IMR-90 (cell line): ENCODE measurements around the gene AKNA. TPM values are rescaled to one million over a fixed set of nuclear protein-coding genes. Genes with fewer than 3 reads are reported as not detected.

ENCODE experiments used
- ATAC-seq: fragments of 200-7000 bp; cut with Tn5 transposase; 2 replicates; pipeline ENCODE4 v1.9.1; 2020; ENCODE audit warnings: low read depth, mild to moderate bottlenecking, moderate library complexity
- BruUV-seq: library from RNA; stranded (reverse); fragments of 400-500 nt; replicated peaks from 2 replicates; lab custom pipeline; 2021; lab: Mats Ljungman, UMichigan
- CTCF ChIA-PET: fragments of 300-600 bp; formaldehyde crosslinking; extraction: SDS; loops from one replicate; lab custom pipeline; 2021; ENCODE audit warnings: antibody characterized with exemption; lab: Yijun Ruan, JAX
- POLR2A ChIA-PET: fragments of 300-600 bp; sonication (Branson Sonifier 250); formaldehyde crosslinking; loops from one replicate; lab custom pipeline; 2022; ENCODE audit warnings: antibody characterized with exemption; ENCODE audit not compliant: unreplicated experiment; lab: Charles Lee
- DNase-seq: peaks from one replicate; pipeline ENCODE4 v3.0.0; 2013
- H2AFZ ChIP-seq: replicated peaks from 2 replicates; pipeline ENCODE3; 2013; ENCODE audit warnings: low read length, mild to moderate bottlenecking; ENCODE audit not compliant: poor library complexity
- H2AK5ac ChIP-seq: 2 replicates; pipeline ENCODE4 v1.6.1; 2013; ENCODE audit warnings: low read depth, low read length, inconsistent platforms
- H2AK9ac ChIP-seq: replicated peaks from 2 replicates; pipeline ENCODE3; 2013; ENCODE audit warnings: mild to moderate bottlenecking, low read depth, low read length, moderate library complexity; ENCODE audit not compliant: poor library complexity
- H2BK120ac ChIP-seq: 2 replicates; pipeline ENCODE4 v1.6.1; 2013; ENCODE audit warnings: low read depth, low read length, inconsistent platforms
- H2BK15ac ChIP-seq: 3 replicates; pipeline ENCODE4 v1.6.1; 2013; ENCODE audit warnings: low read depth, low read length, inconsistent platforms
- H2BK20ac ChIP-seq: 2 replicates; pipeline ENCODE4 v1.6.1; 2013; ENCODE audit warnings: low read depth, mild to moderate bottlenecking, inconsistent platforms, low read length, moderate library complexity
- H2BK5ac ChIP-seq: 2 replicates; pipeline ENCODE4 v1.6.1; 2013; ENCODE audit warnings: mild to moderate bottlenecking, low read depth, low read length, inconsistent platforms; ENCODE audit not compliant: poor library complexity, severe bottlenecking
- H3K14ac ChIP-seq: replicated peaks from 2 replicates; pipeline ENCODE4 v1.6.1; 2013; ENCODE audit warnings: low read depth, low read length, inconsistent platforms
- H3K18ac ChIP-seq: 2 replicates; pipeline ENCODE4 v1.6.1; 2013; ENCODE audit warnings: low read depth, low read length, control low read depth
- H3K23ac ChIP-seq: 2 replicates; pipeline ENCODE4 v1.6.1; 2013; ENCODE audit warnings: low read depth, low read length, inconsistent platforms
- H3K27ac ChIP-seq: 2 replicates; pipeline ENCODE4 v1.5.1; 2013; ENCODE audit warnings: mild to moderate bottlenecking, control low read depth, low read length; ENCODE audit not compliant: insufficient read depth
- H3K27me3 ChIP-seq: 2 replicates; pipeline ENCODE4 v1.6.1; 2013; ENCODE audit warnings: low read length; ENCODE audit not compliant: control insufficient read depth, insufficient read depth
- H3K36me3 ChIP-seq: 2 replicates; pipeline ENCODE4 v1.6.1; 2013; ENCODE audit warnings: low read length, mixed read lengths; ENCODE audit not compliant: control insufficient read depth, insufficient read depth
- H3K4ac ChIP-seq: 2 replicates; pipeline ENCODE4 v1.6.1; 2013; ENCODE audit warnings: low read depth, low read length, inconsistent platforms
- H3K4me1 ChIP-seq: 2 replicates; pipeline ENCODE4 v1.6.1; 2013; ENCODE audit warnings: low read length, mixed read lengths; ENCODE audit not compliant: control insufficient read depth, insufficient read depth
- H3K4me2 ChIP-seq: 2 replicates; pipeline ENCODE4 v1.6.1; 2013; ENCODE audit warnings: low read depth, mild to moderate bottlenecking, control low read depth, low read length, moderate library complexity
- H3K4me3 ChIP-seq: 2 replicates; pipeline ENCODE4 v1.5.1; 2013; ENCODE audit warnings: low read depth, mild to moderate bottlenecking, control low read depth, low read length, moderate library complexity; ENCODE audit not compliant: insufficient read depth
- H3K56ac ChIP-seq: 2 replicates; pipeline ENCODE4 v1.6.1; 2013; ENCODE audit warnings: low read length, inconsistent platforms; ENCODE audit not compliant: insufficient read depth; ENCODE audit errors: extremely low read depth
- H3K79me1 ChIP-seq, 2 experiments: 2 replicates each; pipeline ENCODE4 v1.6.1; 2013; ENCODE audit warnings: low read length in 2 of 2, inconsistent platforms in 1 of 2, low read depth in 1 of 2
- H3K9ac ChIP-seq: 2 replicates; pipeline ENCODE4 v1.6.1; 2013; ENCODE audit warnings: low read depth, low read length, control low read depth
- H3K9me1 ChIP-seq: 2 replicates; pipeline ENCODE4 v1.6.1; 2013; ENCODE audit warnings: low read length, inconsistent platforms; ENCODE audit not compliant: insufficient read depth
- H3K9me3 ChIP-seq: 2 replicates; pipeline ENCODE4 v1.6.1; 2013; ENCODE audit warnings: low read length; ENCODE audit not compliant: control insufficient read depth, insufficient read depth
- H4K20me1 ChIP-seq: 2 replicates; pipeline ENCODE4 v1.6.1; 2013; ENCODE audit warnings: low read length, inconsistent platforms; ENCODE audit not compliant: insufficient read depth
- H4K5ac ChIP-seq: 2 replicates; pipeline ENCODE4 v1.6.1; 2013; ENCODE audit warnings: mild to moderate bottlenecking, low read depth, low read length, control low read depth
- H4K8ac ChIP-seq, 2 experiments: 2 replicates each; pipeline ENCODE4 v1.6.1; 2013; ENCODE audit warnings: low read depth in 2 of 2, low read length in 2 of 2, control low read depth in 1 of 2, inconsistent platforms in 1 of 2
- H4K91ac ChIP-seq: 2 replicates; pipeline ENCODE4 v1.6.1; 2013; ENCODE audit warnings: low read depth, low read length, inconsistent platforms; ENCODE audit not compliant: insufficient read depth
- BHLHE40 ChIP-seq: fragments of 150-350 bp; IDR thresholded peaks from 2 replicates; pipeline ENCODE4 v1.6.1; 2016; ENCODE audit warnings: mild to moderate bottlenecking, low read depth, low read length
- CHD1 ChIP-seq: IDR thresholded peaks from 2 replicates; pipeline ENCODE4 v1.6.1; 2012; ENCODE audit warnings: low read depth, low read length, improper control_type of control experiment
- FOS ChIP-seq: fragments of 150-350 bp; IDR thresholded peaks from 2 replicates; pipeline ENCODE4 v1.6.1; 2016; ENCODE audit warnings: low read depth, low read length
- MAFK ChIP-seq: IDR thresholded peaks from 2 replicates; pipeline ENCODE4 v1.6.1; 2012; ENCODE audit warnings: low read depth, low read length, improper control_type of control experiment
- MAZ ChIP-seq: IDR thresholded peaks from 2 replicates; pipeline ENCODE4 v1.6.1; 2012; ENCODE audit warnings: low read depth, mild to moderate bottlenecking, low read length, improper control_type of control experiment, moderate library complexity, borderline replicate concordance
- MXI1 ChIP-seq: IDR thresholded peaks from 2 replicates; pipeline ENCODE4 v1.6.1; 2012; ENCODE audit warnings: low read depth, mild to moderate bottlenecking, low read length, moderate library complexity, borderline replicate concordance
- NFE2L2 ChIP-seq: fragments of 150-350 bp; IDR thresholded peaks from 2 replicates; pipeline ENCODE4 v1.6.1; 2016; ENCODE audit warnings: low read depth, mild to moderate bottlenecking, low read length
- POLR2A ChIP-seq: IDR thresholded peaks from 2 replicates; pipeline ENCODE4 v1.6.1; 2012; ENCODE audit warnings: mild to moderate bottlenecking, low read depth, low read length
- RAD21 ChIP-seq: IDR thresholded peaks from 2 replicates; pipeline ENCODE4 v1.6.1; 2012; ENCODE audit warnings: low read length, improper control_type of control experiment
- RCOR1 ChIP-seq: IDR thresholded peaks from 2 replicates; pipeline ENCODE4 v1.6.1; 2012; ENCODE audit warnings: mild to moderate bottlenecking, low read length, improper control_type of control experiment; ENCODE audit not compliant: insufficient replicate concordance
- RFX5 ChIP-seq: IDR thresholded peaks from 2 replicates; pipeline ENCODE4 v1.8.0; 2012; ENCODE audit warnings: low read depth, mild to moderate bottlenecking, low read length, moderate library complexity
- SMC3 ChIP-seq: fragments of 150-350 bp; IDR thresholded peaks from 2 replicates; pipeline ENCODE4 v1.6.1; 2016; ENCODE audit warnings: low read depth, mild to moderate bottlenecking, antibody characterized with exemption, low read length, moderate library complexity
- WGBS, 2 experiments: methylation state at CpG; one replicate each; pipeline versions ENCODE4 v1.1.5 to v1.1.7; 2013; ENCODE audit warnings: missing lambda C conversion rate in 2 of 2; ENCODE audit not compliant: insufficient read length in 1 of 2; ENCODE audit errors: extremely low coverage in 2 of 2; 5-methylcytosine and 5-hydroxymethylcytosine counted together
- dilution Hi-C: fragments of 300-500 bp; cut with HindIII; formaldehyde crosslinking; loops from one replicate; pipeline ENCODE4 v1.14.3; 2018; ENCODE audit warnings: low sequenced_read_pairs; ENCODE audit not compliant: unreplicated experiment
- in situ Hi-C: fragments of 300-500 bp; cut with MboI; formaldehyde crosslinking; loops from 3 replicates; pipeline ENCODE4 v1.14.3; 2019; ENCODE audit warnings: low sequenced_read_pairs, inconsistent platforms, mixed read lengths
- intact Hi-C: fragments of 100-400 bp; cut with micrococcal nuclease; formaldehyde crosslinking; loops from 2 replicates; pipeline ENCODE4 v1.10.0; 2022
- polyA plus RNA-seq, 3 experiments: library from polyadenylated mRNA; depleted of rRNA; stranded (reverse); fragments of >200 nt; gene quantifications; 2 replicates each; pipeline ENCODE4 v1.2.3, GENCODE V29; 2012; ENCODE audit warnings: low replicate concordance in 1 of 3
- total RNA-seq: library from RNA; depleted of rRNA; stranded (reverse); fragments of >200 nt; gene quantifications from 2 replicates; pipeline ENCODE4 v1.2.3, GENCODE V29; 2012
- TF ChIP-seq, protein P1 (sequence below): fragments of 150-350 bp; IDR thresholded peaks from 2 replicates; pipeline ENCODE4 v1.6.1; 2017; ENCODE audit warnings: mild to moderate bottlenecking, antibody characterized with exemption, low read length, low read depth
- TF ChIP-seq, protein P2 (sequence below): conservative IDR thresholded peaks from 2 replicates; pipeline ENCODE4 v1.5.1; 2012; ENCODE audit warnings: mild to moderate bottlenecking, low read depth, low read length, improper control_type of control experiment

The AKNA gene
- total and polyA plus RNA-seq, 2 of the 4 experiments (the other 2 are of a cell fraction): 2.7 to 7.3 TPM

DNA sequence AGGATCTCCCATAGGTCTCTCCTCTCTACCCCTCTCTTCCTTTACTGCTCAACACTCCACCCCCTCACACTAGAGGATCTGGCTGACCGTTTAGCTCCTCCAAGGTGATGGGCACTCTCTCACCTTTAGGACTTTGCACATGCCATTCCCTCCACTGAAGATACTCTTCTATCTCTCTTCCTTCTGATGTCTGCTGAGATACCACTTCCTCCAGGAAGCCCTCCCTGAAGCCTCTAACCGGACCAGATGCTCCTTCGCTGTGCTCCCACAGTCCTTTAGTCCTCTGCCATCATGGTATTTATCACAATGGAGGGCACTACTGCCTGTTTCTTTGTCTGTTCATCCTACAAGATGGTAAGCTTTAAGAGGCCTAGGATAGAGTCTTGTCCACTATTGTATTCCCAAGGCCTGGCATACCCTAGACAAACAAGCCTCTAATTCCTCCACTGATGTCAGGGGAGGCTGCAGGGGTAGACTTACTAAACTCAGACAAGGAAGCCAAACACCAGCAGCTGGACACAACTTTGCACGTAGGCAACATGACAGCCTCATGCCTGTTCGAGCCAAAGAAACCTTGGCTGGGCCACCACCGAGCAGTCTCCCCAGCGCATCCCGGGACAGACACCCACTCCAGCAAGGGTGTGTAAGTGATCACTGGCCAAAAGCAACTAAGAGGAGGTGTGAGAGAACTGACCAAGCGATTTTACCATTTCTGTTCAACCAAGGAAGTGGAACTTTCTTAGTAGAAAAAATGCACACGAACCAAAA is 37.9 kb downstream of the AKNA start:
- intact Hi-C loops (no loop called here), dilution Hi-C loops (no loop called here), in situ Hi-C loops (no loop called here)
- H2BK120ac ChIP-seq: peak overlapping the region; percentile 91
- peak overlapping the region; percentile 45; the same call in 1 of the 2 replicates for H3K27ac ChIP-seq
- no peak overlapping the region for H4K5ac ChIP-seq
- H3K9me1 ChIP-seq: peaks cover 18% of the 10 kb centered on the region
- peak overlapping the region; percentile 80 for H3K14ac ChIP-seq
- peak overlapping the region; percentile 93 for H2AK5ac ChIP-seq
- POLR2A ChIA-PET: interaction anchor here (0.6 kb wide), 1 partner anchor 238 kb away, joined by 4 read pairs; the partner anchor contains the start of gene ATP6V1G1
- peaks cover 0 to 12% of the 10 kb centered on the region in 2 experiments; a peak in 1 of 4 replicates for H3K79me1 ChIP-seq
- no peak overlapping the region for H3K4me3 ChIP-seq
- no peak for DNase-seq
- 94% methylated on average over 3 of the region's 10 CpGs; no CpG with 5 or more reads in 1 of the 2 experiments for WGBS, 2 experiments
- peak overlapping the region; percentile 68; the same call in 2 of the 3 replicates for H2BK15ac ChIP-seq
- no peak overlapping the region for H3K9ac ChIP-seq
- peaks cover 13% of the 10 kb centered on the region for H3K4me1 ChIP-seq
- peak overlapping the region; percentile 84 for H3K4ac ChIP-seq
- peak overlapping the region; percentile 88 for H2AK9ac ChIP-seq
- no peak overlapping the region; the same call in 1 of the 2 replicates for H3K56ac ChIP-seq
- ATAC-seq: no peak
- no peak overlapping the region for H3K18ac ChIP-seq
- peak overlapping the region; percentile 77 for H3K23ac ChIP-seq
- peak overlapping the region; percentile 94 for H2BK20ac ChIP-seq
- H4K8ac ChIP-seq: peak overlapping the region; percentile 21 to 74; a peak in 3 of 4 replicates
- peak overlapping the region; percentile 8 for H2AFZ ChIP-seq
- BruUV-seq: no TSS peak
- H4K20me1 ChIP-seq: peaks cover 7% of the 10 kb centered on the region; the same call in 1 of the 2 replicates
- H3K36me3 ChIP-seq: peaks cover 47% of the 10 kb centered on the region
- no peaks in the 10 kb centered on the region for H3K27me3 ChIP-seq
- CTCF ChIA-PET: no interaction called here
- H3K9me3 ChIP-seq: no peaks in the 10 kb centered on the region
- H3K4me2 ChIP-seq: no peak overlapping the region
- H4K91ac ChIP-seq: peak overlapping the region; percentile 88
- peak overlapping the region; percentile 39 for H2BK5ac ChIP-seq
- TF ChIP-seq SMC3 (no peak), RCOR1 (no peak), CHD1 (no peak), POLR2A (no peak), RFX5 (no peak), MAZ (no peak), BHLHE40 (no peak), RAD21 (no peak), MAFK (no peak), NFE2L2 (no peak), FOS (no peak), MXI1 (no peak)
- TF ChIP-seq, protein P1, sequence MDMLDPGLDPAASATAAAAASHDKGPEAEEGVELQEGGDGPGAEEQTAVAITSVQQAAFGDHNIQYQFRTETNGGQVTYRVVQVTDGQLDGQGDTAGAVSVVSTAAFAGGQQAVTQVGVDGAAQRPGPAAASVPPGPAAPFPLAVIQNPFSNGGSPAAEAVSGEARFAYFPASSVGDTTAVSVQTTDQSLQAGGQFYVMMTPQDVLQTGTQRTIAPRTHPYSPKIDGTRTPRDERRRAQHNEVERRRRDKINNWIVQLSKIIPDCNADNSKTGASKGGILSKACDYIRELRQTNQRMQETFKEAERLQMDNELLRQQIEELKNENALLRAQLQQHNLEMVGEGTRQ: no peak
- TF ChIP-seq, protein P2, sequence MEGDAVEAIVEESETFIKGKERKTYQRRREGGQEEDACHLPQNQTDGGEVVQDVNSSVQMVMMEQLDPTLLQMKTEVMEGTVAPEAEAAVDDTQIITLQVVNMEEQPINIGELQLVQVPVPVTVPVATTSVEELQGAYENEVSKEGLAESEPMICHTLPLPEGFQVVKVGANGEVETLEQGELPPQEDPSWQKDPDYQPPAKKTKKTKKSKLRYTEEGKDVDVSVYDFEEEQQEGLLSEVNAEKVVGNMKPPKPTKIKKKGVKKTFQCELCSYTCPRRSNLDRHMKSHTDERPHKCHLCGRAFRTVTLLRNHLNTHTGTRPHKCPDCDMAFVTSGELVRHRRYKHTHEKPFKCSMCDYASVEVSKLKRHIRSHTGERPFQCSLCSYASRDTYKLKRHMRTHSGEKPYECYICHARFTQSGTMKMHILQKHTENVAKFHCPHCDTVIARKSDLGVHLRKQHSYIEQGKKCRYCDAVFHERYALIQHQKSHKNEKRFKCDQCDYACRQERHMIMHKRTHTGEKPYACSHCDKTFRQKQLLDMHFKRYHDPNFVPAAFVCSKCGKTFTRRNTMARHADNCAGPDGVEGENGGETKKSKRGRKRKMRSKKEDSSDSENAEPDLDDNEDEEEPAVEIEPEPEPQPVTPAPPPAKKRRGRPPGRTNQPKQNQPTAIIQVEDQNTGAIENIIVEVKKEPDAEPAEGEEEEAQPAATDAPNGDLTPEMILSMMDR: no peak
